Activated effector memory CD4-positive, alpha-beta T cell treated with anti-CD3 and anti-CD28 coated beads, Interleukin-2, amount 50 U/mL, for 16 hours (primary cell): ENCODE results near the gene QRICH2.
"Not testable (repeated sequence)": the region's sequence is repeated elsewhere in the genome, so short reads cannot be mapped to it uniquely, and the experiment has no call there.

Source experiments
- DNase-seq: peaks from one replicate; pipeline ENCODE4 v3.0.0-alpha.2; 2020

QRICH2 gene

GRCh38 chr17:76307966-76308338 is at the start of gene QRICH2:
Gene QRICH2, minus strand, starts transcription at chr17:76308276. Its CDS starts 278 bp downstream, at chr17:76307998.
- no peak for DNase-seq

- no peak for DNase-seq
Observed at GRCh38 chr17:76357597-76358158, 49.6 kb upstream of the QRICH2 start.

- no peak for DNase-seq
Observed at GRCh38 chr17:76356803-76357456, 48.9 kb upstream of the QRICH2 start.

GRCh38 chr17:76354747-76355310 is 46.8 kb upstream of the QRICH2 start:
- no peak for DNase-seq

GRCh38 chr17:76354317-76354729 is 46.2 kb upstream of the QRICH2 start:
- DNase-seq, result no peak

GRCh38 chr17:76353599-76354316 is 45.7 kb upstream of the QRICH2 start, which contains the start of gene PRPSAP1:
Gene PRPSAP1, minus strand, starts transcription at chr17:76353916. Its CDS starts 213 bp downstream, at chr17:76353703.
- peak; percentile 93 for DNase-seq

GRCh38 chr17:76353004-76353598 is 45.0 kb upstream of the QRICH2 start:
- DNase-seq, result peak; percentile 70

- DNase-seq, result no peak
Observed at GRCh38 chr17:76351526-76352071, 43.5 kb upstream of the QRICH2 start.

- no peak for DNase-seq
Observed at GRCh38 chr17:76350463-76350862, 42.4 kb upstream of the QRICH2 start.

- not testable (repeated sequence) for DNase-seq
Observed at GRCh38 chr17:76346936-76347335, 38.9 kb upstream of the QRICH2 start.

- DNase-seq, result no peak
Observed at GRCh38 chr17:76345377-76345974, 37.4 kb upstream of the QRICH2 start.

GRCh38 chr17:76343106-76343505 is 35.0 kb upstream of the QRICH2 start:
- no peak for DNase-seq

GRCh38 chr17:76341301-76341700 is 33.2 kb upstream of the QRICH2 start:
- no peak for DNase-seq

- no peak for DNase-seq
Observed at GRCh38 chr17:76337413-76337777, 29.3 kb upstream of the QRICH2 start.

- DNase-seq, result no peak
Observed at GRCh38 chr17:76336756-76337412, 28.8 kb upstream of the QRICH2 start.

GRCh38 chr17:76335716-76336381 is 27.8 kb upstream of the QRICH2 start:
- no peak for DNase-seq

- no peak for DNase-seq
Observed at GRCh38 chr17:76333673-76334505, 25.8 kb upstream of the QRICH2 start.

GRCh38 chr17:76331083-76331482 is 23.0 kb upstream of the QRICH2 start:
- no peak for DNase-seq

- DNase-seq, result no peak
Observed at GRCh38 chr17:76329664-76330063, 21.6 kb upstream of the QRICH2 start.

- no peak for DNase-seq
Observed at GRCh38 chr17:76327696-76328095, 19.6 kb upstream of the QRICH2 start.

- no peak for DNase-seq
Observed at GRCh38 chr17:76326306-76326705, 18.2 kb upstream of the QRICH2 start.
